NCI-H1105 (cell line): ENCODE measurements around the gene MMP13.
"Not testable (repeated sequence)": the region's sequence is repeated elsewhere in the genome, so short reads cannot be mapped to it uniquely, and the experiment has no call there.

ENCODE experiments used
- DNase-seq: peaks from one replicate; lab custom pipeline; 2025; lab: John Stamatoyannopoulos, UW

Gene MMP13

DNA sequence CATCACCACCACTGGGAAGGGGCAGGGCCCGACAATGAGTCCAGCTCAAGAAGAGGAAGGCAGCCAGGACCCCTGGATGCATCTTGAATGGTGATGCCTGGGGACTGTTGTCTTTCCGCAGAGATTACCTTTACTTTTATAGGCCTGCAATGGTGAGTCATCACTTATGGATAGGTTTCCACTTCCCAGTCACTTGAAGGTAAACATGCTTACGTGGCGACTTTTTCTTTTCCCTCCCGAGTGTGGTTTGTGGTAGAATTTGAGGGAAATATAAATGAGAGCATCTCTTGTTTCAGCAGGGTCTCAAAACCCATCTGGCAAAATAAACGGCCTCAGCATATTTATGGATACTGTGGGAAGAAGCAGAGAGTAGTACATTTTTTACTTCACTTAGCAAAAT lies at the start of gene MMP13:
MMP13 (minus strand) TSS at position 109 of the 400 bp plus-strand sequence; CDS start at position 82, 27 bp downstream.
- DNase-seq, result no peak

- DNase-seq, result not testable (repeated sequence)
Observed at GRCh38 chr11:103004234-103004633, 48.7 kb upstream of the MMP13 start.

DNA sequence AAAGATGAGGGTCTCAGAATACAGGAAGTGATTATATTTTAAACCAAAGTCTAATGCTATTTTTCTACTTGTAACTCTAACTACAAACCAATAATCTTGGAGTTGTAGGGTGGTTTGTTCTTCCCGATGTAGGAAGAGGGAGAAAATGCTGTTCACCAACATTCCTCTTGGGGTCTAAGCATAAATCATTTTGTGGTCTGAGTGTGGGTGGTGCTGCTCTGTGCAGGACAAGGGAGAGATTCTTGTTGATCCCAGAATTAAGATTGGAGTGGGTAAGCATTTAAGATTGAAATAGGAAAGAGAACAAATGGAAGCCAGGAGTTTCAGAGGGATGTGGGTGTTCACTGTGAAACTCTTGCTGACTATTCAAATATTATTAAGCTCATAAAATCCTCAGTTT lies 38.6 kb upstream of the MMP13 start:
- no peak for DNase-seq

DNA sequence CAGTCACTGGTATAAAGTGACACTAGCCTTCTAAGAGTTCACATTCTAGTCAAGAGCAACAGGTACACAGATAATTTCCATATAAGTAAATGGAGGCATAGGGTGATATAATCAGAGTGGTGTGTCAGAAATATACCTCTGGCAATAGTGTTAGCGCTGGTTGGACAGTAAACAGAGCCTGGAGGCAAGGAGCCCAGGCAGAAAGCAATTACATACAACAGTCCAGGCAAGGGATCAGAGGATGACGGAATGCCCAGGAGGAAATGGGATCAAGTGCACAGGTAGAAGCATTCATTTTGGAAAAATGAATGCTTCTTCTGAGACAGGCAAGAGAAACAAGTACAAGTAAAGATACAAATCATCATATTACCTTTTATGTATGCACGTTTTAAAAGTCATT lies 36.2 kb upstream of the MMP13 start:
- DNase-seq, result no peak

DNA sequence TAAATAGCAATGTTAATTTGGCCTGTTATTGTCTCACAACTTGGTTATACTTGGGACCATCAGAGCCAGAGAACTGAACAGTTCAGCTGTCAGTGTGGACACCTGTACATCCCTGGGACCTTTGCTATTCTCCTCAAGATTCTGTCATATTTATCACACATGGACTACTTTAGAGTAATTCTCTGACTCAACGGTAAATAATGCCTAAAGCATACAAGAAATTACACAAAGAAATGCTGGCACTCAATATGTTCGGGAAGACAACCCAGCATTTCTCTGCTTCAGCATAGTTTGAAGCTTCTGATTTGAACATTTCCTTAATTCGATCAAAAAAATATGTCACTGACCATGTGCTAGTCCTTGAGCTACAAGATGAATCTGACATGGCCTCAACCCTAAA lies 34.6 kb upstream of the MMP13 start:
- DNase-seq, result no peak

DNA sequence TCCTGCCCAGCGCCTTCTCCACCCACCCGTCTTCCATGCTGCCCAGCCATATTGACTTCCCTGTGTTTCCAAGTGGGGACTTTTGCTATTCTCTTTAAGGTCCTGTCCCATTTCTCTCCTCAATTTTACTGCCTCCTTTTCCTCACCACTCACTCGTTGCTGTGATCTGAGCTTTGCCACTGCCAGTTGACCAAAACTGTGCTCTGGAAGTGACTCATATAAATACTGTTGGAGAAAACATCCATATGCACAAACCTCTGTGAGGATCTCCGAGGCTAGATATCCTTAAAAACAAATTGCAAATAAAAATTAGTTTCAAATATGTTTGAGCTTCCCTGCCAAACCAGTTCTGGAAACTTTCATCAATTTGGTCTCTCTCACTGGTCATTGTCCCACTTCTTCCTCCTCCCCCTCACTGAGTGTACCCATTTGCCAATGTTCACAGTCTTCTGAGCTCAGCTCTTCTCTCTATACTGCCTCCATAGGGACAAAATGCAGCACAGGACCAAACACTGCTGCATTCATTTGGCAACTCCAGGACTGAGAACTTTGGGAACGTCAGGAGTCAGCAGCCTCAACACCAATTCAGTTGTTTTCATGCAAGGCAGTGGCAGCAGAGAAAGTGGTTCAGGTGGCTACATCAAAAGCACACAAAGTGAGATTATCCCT lies 34.0 kb upstream of the MMP13 start:
- no peak for DNase-seq

- no peak for DNase-seq
Observed at GRCh38 chr11:102986815-102987214, 31.3 kb upstream of the MMP13 start.

DNA sequence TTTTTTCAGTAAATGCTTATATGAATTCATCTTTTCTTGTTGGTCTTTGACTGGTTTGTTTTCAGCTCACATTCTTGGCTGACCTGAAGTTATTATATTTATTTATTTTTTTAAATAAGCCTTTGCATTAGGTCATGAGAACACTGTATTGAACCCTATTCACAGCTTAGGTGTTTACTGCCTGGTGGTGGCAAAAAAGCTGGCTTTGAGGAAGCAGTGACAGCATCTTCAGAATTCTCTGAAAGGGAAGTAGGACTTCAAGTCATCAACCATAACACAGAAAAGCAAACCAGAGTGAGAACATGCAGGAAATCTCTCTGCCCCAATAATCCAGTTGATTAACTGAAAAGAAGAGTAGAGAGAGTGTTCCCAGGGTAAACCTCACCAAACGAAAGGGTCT lies 30.3 kb upstream of the MMP13 start:
- DNase-seq, result no peak

- no peak for DNase-seq
Observed at GRCh38 chr11:102983486-102983885, 28.0 kb upstream of the MMP13 start.

DNA sequence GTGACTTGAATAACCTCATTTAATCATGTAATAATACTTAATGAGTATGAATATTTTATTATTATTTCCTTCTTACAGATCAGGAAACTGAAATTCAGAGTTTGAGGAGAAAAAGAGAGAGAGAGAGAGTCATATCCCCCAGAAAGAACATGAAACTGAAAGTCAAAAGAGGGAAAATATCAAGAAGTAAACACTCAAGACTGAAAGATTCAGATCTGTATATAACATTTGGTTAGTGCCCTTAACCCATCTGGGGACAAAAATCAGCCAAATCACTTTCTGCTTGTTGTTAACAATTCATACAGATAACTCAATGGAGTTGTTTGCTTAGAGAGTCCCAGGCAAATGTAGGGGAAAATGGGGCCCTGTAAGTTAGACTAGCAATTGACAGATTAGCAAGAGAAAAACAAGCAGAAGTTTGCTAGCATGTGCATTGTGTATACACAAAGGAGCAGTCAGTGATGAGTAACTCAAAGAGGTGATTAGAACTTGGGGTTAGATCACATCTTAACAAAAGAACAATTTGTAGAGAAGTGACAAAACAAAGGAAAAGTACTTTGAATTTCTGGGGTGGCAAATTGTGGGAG lies 25.9 kb upstream of the MMP13 start:
- DNase-seq, result no peak

GRCh38 chr11:102974552-102975280 lies 19.2 kb upstream of the MMP13 start:
- no peak for DNase-seq

GRCh38 chr11:102973698-102974097 lies 18.2 kb upstream of the MMP13 start:
- not testable (repeated sequence) for DNase-seq

DNA sequence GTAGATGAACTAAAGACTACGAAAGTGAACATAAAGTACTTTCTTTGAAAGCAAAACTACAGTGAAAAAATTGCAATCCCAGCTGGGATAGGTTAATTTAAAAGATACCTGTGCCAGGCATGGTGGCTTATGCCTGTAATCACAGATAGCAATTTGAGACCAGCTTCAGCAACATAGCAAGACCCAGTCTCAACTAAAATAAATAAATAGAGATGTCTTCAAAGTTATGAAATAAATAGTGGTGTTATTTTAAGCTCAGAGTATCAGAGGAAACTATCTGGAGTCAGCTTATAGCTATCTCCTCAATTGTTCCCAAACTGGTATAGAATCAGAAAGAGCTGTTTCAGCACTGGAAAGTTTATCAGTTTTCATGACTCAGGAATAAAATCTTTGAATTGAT lies 17.3 kb upstream of the MMP13 start:
- no peak for DNase-seq

DNA sequence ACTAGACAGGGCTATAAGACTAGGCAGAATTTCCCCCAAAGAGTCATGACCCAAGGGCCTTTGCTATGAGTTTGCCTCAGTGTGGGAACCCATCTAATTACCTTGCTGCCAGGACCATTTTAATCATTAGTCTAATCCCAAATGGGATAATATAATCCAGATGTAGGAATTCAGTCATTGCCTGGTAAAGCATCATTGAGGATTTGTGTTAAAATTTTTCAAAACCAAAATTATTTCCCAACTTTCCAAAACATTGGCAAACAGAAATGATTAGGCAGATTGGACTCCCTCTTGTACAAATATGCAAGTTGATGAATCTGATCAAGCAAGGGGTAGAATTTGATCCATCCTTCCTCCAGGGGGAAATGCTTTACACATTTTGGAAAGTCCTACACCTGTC lies 16.2 kb upstream of the MMP13 start:
- no peak for DNase-seq

- no peak for DNase-seq
Observed at GRCh38 chr11:102967497-102967896, 12.0 kb upstream of the MMP13 start.

- no peak for DNase-seq
Observed at GRCh38 chr11:102966011-102966410, 10.5 kb upstream of the MMP13 start.

DNA sequence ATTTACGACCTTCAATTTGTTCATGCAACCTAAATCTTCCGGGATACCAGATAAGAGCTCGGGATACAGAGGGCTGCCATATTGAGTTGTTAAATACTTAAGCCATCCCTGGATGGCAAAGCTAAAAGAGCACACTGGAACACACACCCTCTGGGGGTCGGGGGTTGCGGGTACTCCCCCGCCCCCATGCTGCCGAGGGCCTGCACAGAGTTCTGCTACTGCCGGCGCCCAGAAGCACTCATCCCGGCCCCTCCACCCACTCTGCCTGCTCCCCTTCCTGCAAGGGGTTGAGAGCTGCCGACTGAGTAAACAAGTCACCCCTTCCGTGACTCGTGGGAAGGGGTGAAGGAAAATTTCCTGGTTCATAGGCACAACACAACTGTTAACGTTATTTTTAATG lies 9.3 kb upstream of the MMP13 start:
- no peak for DNase-seq

- no peak for DNase-seq
Observed at GRCh38 chr11:102957953-102958352, 2.4 kb upstream of the MMP13 start.

GRCh38 chr11:102950622-102951081 lies 4.9 kb downstream of the MMP13 start:
- no peak for DNase-seq

DNA sequence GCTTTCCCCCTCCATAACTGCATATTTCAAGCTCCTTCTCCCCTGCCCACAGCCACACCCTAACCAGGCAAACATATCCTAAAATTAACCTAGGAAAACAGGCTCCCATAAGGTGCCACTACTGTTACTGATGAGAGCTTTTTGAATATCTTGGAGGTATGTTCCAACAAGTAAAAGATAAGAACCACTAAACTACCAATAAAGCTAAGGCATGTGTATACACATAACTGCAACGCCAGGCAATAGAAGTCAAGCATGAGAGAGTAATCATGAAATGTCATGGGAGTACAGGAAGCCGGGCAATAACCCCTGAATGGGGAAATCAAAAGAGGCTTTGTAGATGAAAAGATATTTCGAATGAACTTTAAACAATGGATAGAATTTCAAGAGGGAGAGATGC lies 9.3 kb downstream of the MMP13 start:
- DNase-seq, result no peak

DNA sequence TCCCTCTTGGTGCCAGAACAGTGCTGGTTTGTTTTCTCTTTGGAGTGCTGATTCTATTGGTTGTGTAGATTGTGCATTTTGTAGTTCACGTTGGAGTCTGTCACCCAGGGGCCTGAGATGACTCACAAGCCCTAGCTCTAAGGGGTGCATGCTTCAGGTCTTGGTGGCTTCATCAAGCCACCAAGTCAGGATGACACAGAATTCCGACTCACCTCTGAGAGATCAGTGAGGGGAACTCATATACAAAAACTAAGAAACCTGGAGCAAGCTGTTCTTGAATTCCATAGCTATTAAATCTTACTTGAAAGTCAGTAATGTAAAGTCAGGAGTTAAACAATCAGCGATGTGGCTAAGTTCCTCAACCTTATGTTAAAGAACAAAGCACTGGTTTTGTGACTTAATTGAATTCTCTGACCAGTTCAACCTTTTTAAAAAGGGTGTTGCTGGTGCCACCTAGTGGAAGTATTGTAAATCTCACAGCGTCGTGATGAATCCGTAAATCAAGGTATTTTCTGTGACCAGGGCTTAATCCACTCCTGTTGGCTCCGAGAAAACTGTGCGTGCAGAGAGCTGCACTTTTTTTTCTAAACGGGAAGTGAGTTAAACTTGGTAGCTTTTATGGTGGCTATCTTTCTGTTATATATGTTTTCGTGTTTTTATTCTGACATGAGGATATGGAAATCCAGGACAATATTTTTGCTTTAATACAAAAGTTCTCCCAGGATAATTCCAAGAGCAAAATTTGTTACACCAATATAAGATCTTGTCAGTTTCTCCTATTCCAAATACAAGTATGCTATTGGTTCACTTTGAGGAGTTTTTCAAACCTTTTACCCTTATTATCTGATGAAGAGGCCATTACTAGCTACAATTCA lies 14.6 kb downstream of the MMP13 start:
- DNase-seq, result peak; percentile 49

DNA sequence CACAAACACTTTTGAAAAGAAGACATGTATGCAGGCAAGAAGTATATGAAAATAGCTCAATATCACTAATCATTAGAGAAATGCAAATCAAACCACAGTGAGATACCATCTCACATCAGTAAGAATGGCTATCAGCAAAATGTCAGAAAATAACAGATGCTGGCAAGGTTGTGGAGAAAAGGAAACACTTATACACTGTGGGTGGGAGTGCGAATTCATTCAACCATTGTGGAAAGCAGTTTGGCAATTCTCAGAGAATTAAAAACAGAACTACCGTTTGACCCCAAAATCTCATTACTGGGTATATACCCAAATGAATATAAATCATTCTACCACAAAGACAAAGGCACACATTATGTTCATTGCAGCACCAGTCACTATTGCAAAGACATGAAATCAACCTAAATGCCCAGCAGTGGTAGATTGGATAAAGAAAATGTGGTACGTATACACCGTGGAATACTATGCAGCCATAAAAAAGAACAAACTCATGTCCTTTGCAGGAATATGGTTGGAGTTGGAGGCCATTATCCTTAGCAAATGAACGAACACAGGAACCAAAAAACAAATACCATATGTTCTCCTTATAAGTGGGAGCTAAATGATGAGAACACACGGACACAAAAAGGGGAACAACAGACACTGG lies 18.5 kb downstream of the MMP13 start:
- DNase-seq, result no peak
